Mesenchymal stem cell (in vitro differentiated cells and primary cell): ENCODE data around the gene GTF2H4.

Experiments used
- DNase-seq: peaks from one replicate; pipeline ENCODE4 v3.0.0-alpha.2; 2013
- H2AFZ ChIP-seq: one replicate; pipeline ENCODE4 v1.6.1; 2013; ENCODE audit warnings: low read depth, mild to moderate bottlenecking, control low read depth, inconsistent platforms, low read length, moderate library complexity
- H2AK5ac ChIP-seq: 2 replicates; pipeline ENCODE4 v1.6.1; 2013; ENCODE audit warnings: low read length, moderate library complexity, mild to moderate bottlenecking, inconsistent platforms; ENCODE audit not compliant: severe bottlenecking
- H2BK120ac ChIP-seq: one replicate; pipeline ENCODE4 v1.6.1; 2013; ENCODE audit warnings: low read depth, mild to moderate bottlenecking, inconsistent platforms, low read length, moderate library complexity
- H2BK12ac ChIP-seq, 2 experiments: one replicate each; pipeline ENCODE4 v1.6.1; 2013; ENCODE audit warnings: inconsistent platforms in 2 of 2, low read length in 2 of 2, mild to moderate bottlenecking in 2 of 2, moderate library complexity in 2 of 2, control low read depth in 1 of 2
- H2BK15ac ChIP-seq: one replicate; pipeline ENCODE4 v1.6.1; 2013; ENCODE audit warnings: mild to moderate bottlenecking, low read depth, inconsistent platforms; ENCODE audit not compliant: poor library complexity, severe bottlenecking
- H2BK5ac ChIP-seq: 2 replicates; pipeline ENCODE4 v1.6.1; 2013; ENCODE audit warnings: low read depth, mild to moderate bottlenecking, low read length, control low read depth, inconsistent platforms; ENCODE audit not compliant: poor library complexity, severe bottlenecking
- H3K14ac ChIP-seq, 2 experiments: one replicate each; pipeline ENCODE4 v1.6.1; 2013; ENCODE audit warnings: inconsistent platforms in 2 of 2, low read length in 2 of 2, control low read depth in 1 of 2, mild to moderate bottlenecking in 1 of 2, moderate library complexity in 1 of 2
- H3K18ac ChIP-seq, 2 experiments: one replicate each; pipeline ENCODE4 v1.6.1; 2013; ENCODE audit warnings: inconsistent platforms in 2 of 2, low read length in 2 of 2, control low read depth in 1 of 2, low read depth in 1 of 2, mild to moderate bottlenecking in 1 of 2
- H3K23ac ChIP-seq, 2 experiments: one replicate each; pipeline ENCODE4 v1.6.1; 2013; ENCODE audit warnings: inconsistent platforms in 2 of 2, low read length in 2 of 2, mild to moderate bottlenecking in 2 of 2, moderate library complexity in 2 of 2, control low read depth in 1 of 2
- H3K27ac ChIP-seq: 2 replicates; pipeline ENCODE4 v1.5.1; 2013; ENCODE audit warnings: mild to moderate bottlenecking, moderate library complexity, low read length, control low read depth, inconsistent platforms; ENCODE audit not compliant: poor library complexity, severe bottlenecking
- H3K27me3 ChIP-seq, 2 experiments: 2 replicates each; pipeline versions ENCODE4 v1.6.1 to v1.7.0; 2013; ENCODE audit warnings: low read length in 2 of 2, mild to moderate bottlenecking in 2 of 2, moderate library complexity in 2 of 2, control low read depth in 1 of 2, inconsistent platforms in 1 of 2; ENCODE audit not compliant: control insufficient read depth in 1 of 2, insufficient read depth in 1 of 2
- H3K36me3 ChIP-seq, 2 experiments: 2 replicates each; pipeline versions ENCODE4 v1.6.1 to v1.7.0; 2013; ENCODE audit warnings: low read length in 2 of 2, control low read depth in 1 of 2, inconsistent platforms in 1 of 2, low read depth in 1 of 2, mild to moderate bottlenecking in 1 of 2; ENCODE audit not compliant: insufficient read depth in 2 of 2, control insufficient read depth in 1 of 2
- H3K4ac ChIP-seq, 2 experiments: one replicate each; pipeline ENCODE4 v1.6.1; 2013; ENCODE audit warnings: inconsistent platforms in 2 of 2, low read length in 2 of 2, mild to moderate bottlenecking in 2 of 2, moderate library complexity in 2 of 2, control low read depth in 1 of 2, low read depth in 1 of 2
- H3K4me1 ChIP-seq: 2 replicates; pipeline ENCODE4 v1.6.1; 2013; ENCODE audit warnings: low read depth, low read length, control low read depth; ENCODE audit not compliant: control insufficient read depth, insufficient read depth
- H3K4me2 ChIP-seq: 2 replicates; pipeline ENCODE4 v1.6.1; 2013; ENCODE audit warnings: low read length, mild to moderate bottlenecking, inconsistent platforms; ENCODE audit not compliant: poor library complexity, severe bottlenecking
- H3K4me3 ChIP-seq, 2 experiments: 2 replicates each; pipeline versions ENCODE4 v1.5.1 to v1.7.0; 2013; ENCODE audit warnings: low read length in 2 of 2, mild to moderate bottlenecking in 2 of 2, control low read depth in 1 of 2, low read depth in 1 of 2; ENCODE audit not compliant: insufficient read depth in 1 of 2
- H3K79me1 ChIP-seq: replicated peaks from 2 replicates; pipeline ENCODE4 v1.6.1; 2013; ENCODE audit warnings: mild to moderate bottlenecking, control low read depth, low read length, inconsistent platforms; ENCODE audit not compliant: poor library complexity, severe bottlenecking
- H3K9ac ChIP-seq: 2 replicates; pipeline ENCODE4 v1.7.0; 2013; ENCODE audit warnings: mild to moderate bottlenecking, low read length, moderate library complexity
- H3K9me3 ChIP-seq: 2 replicates; pipeline ENCODE4 v1.7.0; 2013; ENCODE audit warnings: mild to moderate bottlenecking, low read length; ENCODE audit not compliant: control insufficient read depth
- H4K8ac ChIP-seq: one replicate; pipeline ENCODE4 v1.6.1; 2013; ENCODE audit warnings: inconsistent platforms, mild to moderate bottlenecking, low read length, moderate library complexity
- H4K91ac ChIP-seq: one replicate; pipeline ENCODE4 v1.6.1; 2013; ENCODE audit warnings: mild to moderate bottlenecking, low read length, inconsistent platforms
- WGBS: methylation state at CpG from one replicate; pipeline ENCODE4 v1.1.7; 2013; ENCODE audit warnings: mixed read lengths; 5-methylcytosine and 5-hydroxymethylcytosine counted together

The GTF2H4 gene

GRCh38 chr6:30889921-30890645, 17.9 kb upstream of the GTF2H4 start:
- DNase-seq = no peak
- Histone ChIP-seq H3K36me3 (peaks cover 19 to 61% of the 10 kb centered on the region in 2 experiments), H3K4ac (no peak overlapping the region), H3K27ac (no peak overlapping the region), H4K8ac (no peak overlapping the region), H3K79me1 (peaks cover 48% of the 10 kb centered on the region), H3K4me1 (peaks cover 39% of the 10 kb centered on the region), H4K91ac (no peak overlapping the region), H2BK12ac (no peak overlapping the region), H3K9me3 (no peaks in the 10 kb centered on the region), H3K4me3 (no peak overlapping the region), H3K23ac (no peak overlapping the region), H2AK5ac (peak overlapping the region; percentile 14), H3K9ac (no peak overlapping the region), H3K18ac (no peak overlapping the region), H3K14ac (peak overlapping the region in 1 of 2 experiments; percentile 37), H3K4me2 (no peak overlapping the region), H2BK5ac (no peak overlapping the region), H3K27me3 (no peaks in the 10 kb centered on the region), H2AFZ (no peak overlapping the region), H2BK120ac (no peak overlapping the region), H2BK15ac (no peak overlapping the region)
- 93% methylated on average over 14 of the region's 14 CpGs for WGBS

- no peak overlapping the region for H3K4me3 ChIP-seq
- H3K27me3 ChIP-seq = no peaks in the 10 kb centered on the region
- no peak overlapping the region for H3K14ac ChIP-seq
- no peak overlapping the region for H2BK5ac ChIP-seq
- no peak overlapping the region for H2AK5ac ChIP-seq
- H3K23ac ChIP-seq = no peak overlapping the region
- peaks cover 33% of the 10 kb centered on the region for H3K4me1 ChIP-seq
- no peak overlapping the region for H4K8ac ChIP-seq
- H4K91ac ChIP-seq = no peak overlapping the region
- H3K18ac ChIP-seq = no peak overlapping the region
- H2AFZ ChIP-seq = no peak overlapping the region
- H3K79me1 ChIP-seq = peaks cover 48% of the 10 kb centered on the region
- H2BK120ac ChIP-seq = no peak overlapping the region
- H3K4me2 ChIP-seq = no peak overlapping the region
- H2BK15ac ChIP-seq = no peak overlapping the region
- H3K9ac ChIP-seq = no peak overlapping the region
- no peak overlapping the region for H3K4ac ChIP-seq
- H3K9me3 ChIP-seq = no peaks in the 10 kb centered on the region
- no peak overlapping the region for H2BK12ac ChIP-seq
- H3K36me3 ChIP-seq = peaks cover 26 to 69% of the 10 kb centered on the region in 2 experiments
- no peak for DNase-seq
- no peak overlapping the region for H3K27ac ChIP-seq
- WGBS = 92% methylated on average over 12 of the region's 12 CpGs
Observed at GRCh38 chr6:30890646-30891449, 17.2 kb upstream of the GTF2H4 start.

- no peak overlapping the region for H3K4me3 ChIP-seq
- H3K27ac ChIP-seq = no peak overlapping the region
- no peak overlapping the region for H2BK5ac ChIP-seq
- H4K91ac ChIP-seq = no peak overlapping the region
- peaks cover 51% of the 10 kb centered on the region for H3K79me1 ChIP-seq
- H2BK15ac ChIP-seq = no peak overlapping the region
- no peak overlapping the region for H3K9ac ChIP-seq
- no peak for DNase-seq
- H3K23ac ChIP-seq = no peak overlapping the region
- no peak overlapping the region for H3K4ac ChIP-seq
- no peaks in the 10 kb centered on the region for H3K27me3 ChIP-seq
- peaks cover 31% of the 10 kb centered on the region for H3K4me1 ChIP-seq
- H2AK5ac ChIP-seq = no peak overlapping the region
- H3K9me3 ChIP-seq = no peaks in the 10 kb centered on the region
- H3K14ac ChIP-seq = no peak overlapping the region
- H4K8ac ChIP-seq = no peak overlapping the region
- no peak overlapping the region for H2BK120ac ChIP-seq
- H2AFZ ChIP-seq = no peak overlapping the region
- no peak overlapping the region for H3K4me2 ChIP-seq
- peaks cover 27 to 74% of the 10 kb centered on the region in 2 experiments for H3K36me3 ChIP-seq
- WGBS = over 99% methylated on average over 3 of the region's 4 CpGs
- H2BK12ac ChIP-seq = no peak overlapping the region
- H3K18ac ChIP-seq = no peak overlapping the region
Observed at GRCh38 chr6:30891450-30891723, 16.6 kb upstream of the GTF2H4 start.

DNA sequence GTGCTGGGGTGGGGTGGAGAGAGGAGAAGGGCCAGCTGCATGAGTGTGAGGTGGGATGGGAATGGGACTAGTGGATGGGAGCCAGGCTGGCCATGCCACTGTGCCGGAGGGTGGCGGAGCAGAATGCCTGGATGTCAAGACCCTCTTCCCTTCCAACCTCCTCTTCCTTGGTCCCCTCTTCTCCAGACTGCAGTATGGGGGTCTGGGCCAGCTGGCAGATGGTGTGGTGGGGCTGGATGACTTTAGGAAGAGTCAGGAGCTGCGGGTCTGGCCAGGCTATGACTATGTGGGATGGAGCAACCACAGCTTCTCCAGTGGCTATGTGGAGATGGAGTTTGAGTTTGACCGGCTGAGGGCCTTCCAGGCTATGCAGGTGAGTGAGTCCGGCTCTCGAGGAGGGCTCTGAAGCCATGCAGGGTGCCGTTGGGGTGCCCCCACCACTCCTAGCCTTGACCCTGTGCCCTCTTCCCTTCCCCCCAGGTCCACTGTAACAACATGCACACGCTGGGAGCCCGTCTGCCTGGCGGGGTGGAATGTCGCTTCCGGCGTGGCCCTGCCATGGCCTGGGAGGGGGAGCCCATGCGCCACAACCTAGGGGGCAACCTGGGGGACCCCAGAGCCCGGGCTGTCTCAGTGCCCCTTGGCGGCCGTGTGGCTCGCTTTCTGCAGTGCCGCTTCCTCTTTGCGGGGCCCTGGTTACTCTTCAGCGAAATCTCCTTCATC, 16.0 kb upstream of the GTF2H4 start:
- H2AFZ ChIP-seq = no peak overlapping the region
- H4K8ac ChIP-seq = no peak overlapping the region
- H3K9me3 ChIP-seq = no peaks in the 10 kb centered on the region
- no peak overlapping the region for H3K14ac ChIP-seq
- H3K27ac ChIP-seq = no peak overlapping the region
- H3K4me2 ChIP-seq = no peak overlapping the region
- H3K36me3 ChIP-seq = peaks cover 30 to 80% of the 10 kb centered on the region in 2 experiments
- H3K23ac ChIP-seq = no peak overlapping the region
- H2BK120ac ChIP-seq = no peak overlapping the region
- H2BK15ac ChIP-seq = no peak overlapping the region
- H3K4me1 ChIP-seq = peaks cover 27% of the 10 kb centered on the region
- no peak overlapping the region for H3K9ac ChIP-seq
- peak overlapping the region in 1 of 2 experiments; percentile 3 for H3K4me3 ChIP-seq
- H3K18ac ChIP-seq = no peak overlapping the region
- peaks cover 54% of the 10 kb centered on the region for H3K79me1 ChIP-seq
- H2BK5ac ChIP-seq = no peak overlapping the region
- no peak overlapping the region for H3K4ac ChIP-seq
- no peak overlapping the region for H2BK12ac ChIP-seq
- H4K91ac ChIP-seq = no peak overlapping the region
- no peak for DNase-seq
- no peaks in the 10 kb centered on the region for H3K27me3 ChIP-seq
- no peak overlapping the region for H2AK5ac ChIP-seq
- 93% methylated on average over 19 of the region's 21 CpGs for WGBS
